Heart right ventricle (tissue), 16 donors: ENCODE measurements around the gene SLC26A11. TPM values are rescaled to one million over a fixed set of nuclear protein-coding genes. Genes with fewer than 3 reads are reported as not detected.

Experiments used
- ATAC-seq, 8 donors: fragments of 200-7000 bp; cut with Tn5 transposase; one replicate each; pipeline ENCODE4 v1.9.1; 2020; ENCODE audit warnings: mild to moderate bottlenecking in 8 of 8, moderate library complexity in 8 of 8, moderate number of reproducible peaks in 1 of 8
- DNase-seq, 2 donors: peaks; one replicate each; pipeline ENCODE4 v3.0.0-alpha.2; 2020
- H3K27ac ChIP-seq, 10 donors: fragments of 200-600 bp; sonication (generic) in 2 of 10; one replicate each; pipeline versions ENCODE4 v1.5.0 to v1.8.0; 2020 to 2022; ENCODE audit warnings: mild to moderate bottlenecking in 3 of 10
- H3K27me3 ChIP-seq, 7 donors: fragments of 200-600 bp; one replicate each; pipeline ENCODE4 v1.8.0; 2021 to 2022; ENCODE audit warnings: mild to moderate bottlenecking in 2 of 7
- H3K36me3 ChIP-seq, 9 donors: fragments of 200-600 bp; sonication (generic) in 1 of 9; one replicate each; pipeline versions ENCODE4 v1.5.0 to v1.8.0; 2020 to 2022; ENCODE audit warnings: mild to moderate bottlenecking in 2 of 9
- H3K4me1 ChIP-seq, 9 donors: fragments of 200-600 bp; sonication (generic) in 1 of 9; one replicate each; pipeline versions ENCODE4 v1.5.0 to v1.8.0; 2020 to 2022; ENCODE audit warnings: mild to moderate bottlenecking in 4 of 9
- H3K4me3 ChIP-seq, 10 donors: fragments of 200-600 bp; sonication (generic) in 2 of 10; one replicate each; pipeline versions ENCODE4 v1.5.0 to v1.8.0; 2020 to 2022; ENCODE audit warnings: mild to moderate bottlenecking in 7 of 10, moderate library complexity in 2 of 10
- H3K9me3 ChIP-seq, 11 donors: fragments of 200-600 bp in 10 of 11; sonication (generic) in 2 of 11; one replicate each; pipeline versions ENCODE4 v1.5.0 to v1.8.0; 2013 to 2022; ENCODE audit warnings: mild to moderate bottlenecking in 2 of 11, control low read depth in 1 of 11, moderate library complexity in 1 of 11
- WGBS, 2 donors: extraction: QIAGEN DNeasy Blood & Tissue Kit; methylation state at CpG; one replicate each; pipeline ENCODE4 v1.1.7; 2013; ENCODE audit warnings: inconsistent platforms in 1 of 2; 5-methylcytosine and 5-hydroxymethylcytosine counted together
- intact Hi-C, 10 donors: fragments of 100-400 bp; cut with DNase I; formaldehyde crosslinking; loops; one replicate each; pipeline versions ENCODE4 v1.11.1 to v1.14.2; 2022
- polyA plus RNA-seq, 2 donors: library from polyadenylated mRNA; stranded (reverse); fragments of 200-250 nt; gene quantifications; one replicate each; pipeline ENCODE4 v1.2.3, GENCODE V29; 2013
- total RNA-seq, 10 donors: library from RNA; stranded (reverse); fragmentation: NEBNext Ultra II Directional in 3 of 10; extraction: Animal tissue kit (Norgen Biotek cat#: 25700) in 3 of 10; gene quantifications; one replicate each; pipeline versions ENCODE4 v1.2.1 to v1.2.4, GENCODE V29; 2021 to 2023
- TF ChIP-seq, protein P1 (sequence below), 9 donors: fragments of 200-600 bp; sonication (generic) in 2 of 9; IDR thresholded peaks; one replicate each; pipeline versions ENCODE4 v1.5.0 to v1.8.0; 2021 to 2022; ENCODE audit warnings: antibody characterized with exemption in 9 of 9, mild to moderate bottlenecking in 5 of 9, moderate library complexity in 1 of 9
- donor health status: Arrhythmogenic right ventricular cardiomyopathy.
- donor health status: ischemic (EF 13 %, LVEDD 7.1; RV severe dilation, severe dysfunction).
- donor health status: healthy with polysubstance abuse.
- donor health status: DM: no; HTN: yes; CAD: no.
- donor health status: DM: no; HTN: no; CAD: no.
- donor health status: ischemic (EF 25% LVEDD 6.9; RV normal size, moderate dysfunction).
- donor health status: ischemic (EF 25% LVEDD 5.7; RV mildly dilated, moderate dysfunction).
- donor health status: healthy.
- donor health status: DM: yes; HTN: yes; CAD: no.
- donor health status: Ischemic cardiomyopathy.
- donor health status: ischemic (EF 35%, LVEDD 5.7; RV mildly dilated, moderate dysfunction).
- donor health status: nonischemic (EF 11% LVEDD 7.7; RV severe dilation, severe dysfunction).
- donor health status: DM: yes; HTN: yes; CAD: no.
- donor health status: PGD.
- donor health status: ischemic (EF 29% LVEDD 5.4; RV normal size, mild dysfunction).
- donor health status: nonischemic (EF 23%, LVEDD 6.1; RV moderate dilation, normal function).

Gene SLC26A11
- total and polyA plus RNA-seq, 12 donors = 3.0 to 8.6 (median 5.1) TPM

GRCh38 chr17:80221351-80222105 lies 1.3 kb downstream of the SLC26A11 start:
- peak overlapping the region in 9 of 10 donors; percentile 66 to 99 (median 94) for H3K4me3 ChIP-seq
- DNase-seq (no peak), ATAC-seq (no peak)
- intact Hi-C loops = loop anchor here in 3 of 10 donors (2.0 to 10.0 kb wide), 3 partner anchors 41 to 75 kb away; partner anchors contain the start of genes EIF4A3 (in 1 of the 3) and RNF213 (in 1 of the 3)
- TF ChIP-seq, protein P1, sequence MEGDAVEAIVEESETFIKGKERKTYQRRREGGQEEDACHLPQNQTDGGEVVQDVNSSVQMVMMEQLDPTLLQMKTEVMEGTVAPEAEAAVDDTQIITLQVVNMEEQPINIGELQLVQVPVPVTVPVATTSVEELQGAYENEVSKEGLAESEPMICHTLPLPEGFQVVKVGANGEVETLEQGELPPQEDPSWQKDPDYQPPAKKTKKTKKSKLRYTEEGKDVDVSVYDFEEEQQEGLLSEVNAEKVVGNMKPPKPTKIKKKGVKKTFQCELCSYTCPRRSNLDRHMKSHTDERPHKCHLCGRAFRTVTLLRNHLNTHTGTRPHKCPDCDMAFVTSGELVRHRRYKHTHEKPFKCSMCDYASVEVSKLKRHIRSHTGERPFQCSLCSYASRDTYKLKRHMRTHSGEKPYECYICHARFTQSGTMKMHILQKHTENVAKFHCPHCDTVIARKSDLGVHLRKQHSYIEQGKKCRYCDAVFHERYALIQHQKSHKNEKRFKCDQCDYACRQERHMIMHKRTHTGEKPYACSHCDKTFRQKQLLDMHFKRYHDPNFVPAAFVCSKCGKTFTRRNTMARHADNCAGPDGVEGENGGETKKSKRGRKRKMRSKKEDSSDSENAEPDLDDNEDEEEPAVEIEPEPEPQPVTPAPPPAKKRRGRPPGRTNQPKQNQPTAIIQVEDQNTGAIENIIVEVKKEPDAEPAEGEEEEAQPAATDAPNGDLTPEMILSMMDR (IDR thresholded peaks at IDR 0.05) = no peak
- WGBS, 2 donors = 74 to 77% methylated on average over 29 of the region's 29 CpGs
- peaks cover 6 to 30% (median 19%) of the 10 kb centered on the region in 9 donors for H3K4me1 ChIP-seq
- H3K9me3 ChIP-seq = no peaks in the 10 kb centered on the region
- H3K27ac ChIP-seq = peak overlapping the region in 3 of 10 donors; percentile 84 to 91 (median 88)
- H3K27me3 ChIP-seq = peaks cover 0 to 9% (median 0%) of the 10 kb centered on the region in 7 donors
- H3K36me3 ChIP-seq = peaks cover 0 to 38% (median 0%) of the 10 kb centered on the region in 9 donors

DNA sequence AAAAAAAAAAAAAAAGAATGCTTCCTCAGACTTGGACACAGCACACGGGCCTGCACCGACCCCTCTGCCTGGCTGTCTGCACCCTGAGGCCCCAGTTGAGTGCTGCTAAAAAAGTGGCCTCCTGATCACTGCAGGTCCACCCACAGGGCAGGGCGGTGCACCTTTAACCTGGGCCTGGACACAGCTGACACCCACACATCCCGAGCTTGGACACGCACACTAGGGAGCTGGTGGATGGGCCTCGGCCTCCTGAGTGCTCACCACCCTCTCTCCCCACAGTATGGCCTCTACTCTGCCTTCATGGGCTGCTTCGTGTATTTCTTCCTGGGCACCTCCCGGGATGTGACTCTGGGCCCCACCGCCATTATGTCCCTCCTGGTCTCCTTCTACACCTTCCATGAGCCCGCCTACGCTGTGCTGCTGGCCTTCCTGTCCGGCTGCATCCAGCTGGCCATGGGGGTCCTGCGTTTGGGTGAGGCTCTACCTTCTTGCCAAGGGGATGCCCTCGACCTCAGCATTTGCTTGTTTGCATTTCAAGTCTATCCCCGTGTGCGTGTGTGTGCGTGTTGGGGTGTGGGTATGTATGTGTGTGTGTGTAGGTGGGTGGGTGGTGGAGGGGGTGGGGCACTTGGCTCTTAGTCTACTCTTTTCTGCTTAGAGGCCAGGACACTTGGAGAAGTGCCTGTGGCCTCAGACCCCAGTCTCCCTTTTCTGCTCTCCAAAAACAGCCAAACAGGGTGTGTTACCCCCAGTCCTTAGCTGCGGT lies 2.3 kb downstream of the SLC26A11 start:
- intact Hi-C loops = loop anchor here in 2 of 10 donors (5.0 to 10.0 kb wide), 2 partner anchors 40 to 62 kb away; partner anchors contain the start of gene RNF213 (in 1 of the 2)
- Histone ChIP-seq H3K9me3 (no peaks in the 10 kb centered on the region), H3K36me3 (peaks cover 0 to 38% (median 0%) of the 10 kb centered on the region in 9 donors), H3K4me3 (no peak overlapping the region), H3K27me3 (peaks cover 0 to 9% (median 0%) of the 10 kb centered on the region in 7 donors), H3K27ac (no peak overlapping the region), H3K4me1 (peaks cover 6 to 30% (median 19%) of the 10 kb centered on the region in 9 donors)
- DNase-seq (no peak), ATAC-seq (no peak)
- TF ChIP-seq, protein P1 (IDR thresholded peaks at IDR 0.05) = no peak
- 92% methylated on average over 18 of the region's 18 CpGs for whole genome bisulfite sequencing, 2 donors

DNA sequence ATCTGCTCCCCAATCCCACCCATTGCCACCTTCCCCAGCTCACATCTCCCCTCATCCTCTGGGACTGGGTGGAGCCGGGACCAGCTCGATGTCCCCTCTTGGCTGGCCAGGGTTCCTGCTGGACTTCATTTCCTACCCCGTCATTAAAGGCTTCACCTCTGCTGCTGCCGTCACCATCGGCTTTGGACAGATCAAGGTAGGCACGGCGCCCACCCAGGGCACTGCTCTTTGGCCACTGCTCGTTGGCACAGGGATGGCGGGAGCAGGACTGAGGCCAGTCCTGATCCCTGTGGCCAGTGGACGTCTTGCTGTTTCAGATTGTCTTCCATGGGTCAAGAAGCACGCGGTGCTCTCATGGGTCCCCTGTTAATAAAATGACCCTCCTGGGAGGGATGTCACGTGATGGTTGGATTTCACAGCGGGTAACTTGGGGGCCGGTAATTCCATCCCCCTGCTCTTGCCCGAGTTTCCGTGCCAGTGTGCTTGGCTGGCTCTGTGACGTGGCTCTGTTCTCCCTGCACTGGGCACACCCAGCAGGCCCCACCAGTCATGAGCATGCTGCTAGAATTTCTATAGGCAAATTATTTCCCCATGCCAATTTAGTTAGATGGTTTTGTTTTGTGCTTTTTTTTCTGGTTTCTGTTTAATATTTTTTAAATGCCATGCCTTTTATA lies 3.1 kb downstream of the SLC26A11 start:
- H3K9me3 ChIP-seq = no peaks in the 10 kb centered on the region
- intact Hi-C loops = loop anchor here in 2 of 10 donors (5.0 to 10.0 kb wide), 2 partner anchors 39 to 62 kb away; partner anchors contain the start of gene RNF213 (in 1 of the 2)
- 92 to 93% methylated on average over 18 of the region's 18 CpGs for WGBS, 2 donors
- H3K27me3 ChIP-seq = peaks cover 0 to 9% (median 0%) of the 10 kb centered on the region in 7 donors
- DNase-seq (no peak), ATAC-seq (no peak)
- H3K27ac ChIP-seq = no peak overlapping the region
- H3K4me1 ChIP-seq = peaks cover 6 to 28% (median 19%) of the 10 kb centered on the region in 9 donors
- no peak overlapping the region for H3K4me3 ChIP-seq
- H3K36me3 ChIP-seq = peaks cover 0 to 39% (median under 1%) of the 10 kb centered on the region in 9 donors
- TF ChIP-seq, protein P1 (IDR thresholded peaks at IDR 0.05) = no peak
